HFFc6 (cell line): ENCODE results near the gene ENTHD1. TPM values are rescaled to one million over a fixed set of nuclear protein-coding genes. Genes with fewer than 3 reads are reported as not detected.
"Not testable (repeated sequence)": the region's sequence is repeated elsewhere in the genome, so short reads cannot be mapped to it uniquely, and the experiment has no call there.

Source experiments
- DNase-seq: peaks from one replicate; pipeline ENCODE4 v3.0.0-alpha.2; 2018
- H3K27ac Mint-ChIP-seq: 2 replicates; pipeline ENCODE4 v1.8.0; 2020; ENCODE audit warnings: mild to moderate bottlenecking, mixed read lengths
- H3K27me3 Mint-ChIP-seq: 2 replicates; pipeline ENCODE4 v1.8.0; 2021; ENCODE audit warnings: mild to moderate bottlenecking, moderate library complexity, mixed read lengths; ENCODE audit not compliant: insufficient read depth
- H3K36me3 Mint-ChIP-seq: 2 replicates; pipeline ENCODE4 v1.8.0; 2021; ENCODE audit warnings: low read depth, mixed read lengths
- H3K4me1 Mint-ChIP-seq: 2 replicates; pipeline ENCODE4 v1.8.0; 2020; ENCODE audit warnings: low read depth, mixed read lengths
- H3K4me3 Mint-ChIP-seq: 2 replicates; pipeline ENCODE4 v1.8.0; 2020; ENCODE audit warnings: mild to moderate bottlenecking, moderate library complexity, mixed read lengths
- H3K9me3 Mint-ChIP-seq: 2 replicates; pipeline ENCODE4 v1.8.0; 2020; ENCODE audit warnings: mild to moderate bottlenecking, mixed read lengths
- CTCF ChIP-seq: fragments of 200-600 bp; sonication (generic); IDR thresholded peaks from 2 replicates; pipeline ENCODE4 v1.5.0; 2021; ENCODE audit warnings: antibody characterized with exemption, mild to moderate bottlenecking
- total RNA-seq, 6 experiments: library from RNA; stranded (reverse); fragmentation: NEBNext Ultra II Directional; extraction: Animal tissue kit (Norgen Biotek cat#: 25700); gene quantifications; 2 replicates in 1 of 6; 3 replicates in 5 of 6; pipeline ENCODE4 v1.2.3, GENCODE V29; 2021

Gene ENTHD1
- total RNA-seq, 6 experiments from 2014 or later, result not detected

DNA sequence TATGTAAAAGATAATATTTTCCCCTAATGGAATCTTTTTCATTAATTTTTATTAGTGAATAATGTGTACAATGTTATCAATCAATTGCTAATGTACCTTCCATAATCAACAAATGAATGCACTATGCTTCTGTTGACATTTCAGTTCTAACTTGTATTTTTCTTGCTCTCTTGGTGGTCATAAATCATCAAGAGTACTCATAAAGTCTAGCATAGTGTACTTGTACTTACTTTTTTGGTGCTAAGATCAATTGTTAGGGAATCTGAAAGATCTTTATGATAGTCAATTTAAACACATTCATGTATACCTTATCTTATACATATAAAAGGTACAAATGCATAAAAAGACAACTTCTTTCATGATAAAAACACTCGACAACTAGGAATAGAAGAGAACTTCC lies 10.5 kb downstream of the ENTHD1 start:
- Mint-ChIP-seq H3K36me3 (no peaks in the 10 kb centered on the region), H3K4me3 (no peak overlapping the region), H3K4me1 (no peaks in the 10 kb centered on the region), H3K27me3 (peaks cover 23% of the 10 kb centered on the region), H3K27ac (no peak overlapping the region), H3K9me3 (no peaks in the 10 kb centered on the region)
- no peak for DNase-seq
- no peak for TF ChIP-seq CTCF

GRCh38 chr22:39880722-39881121 lies 12.8 kb downstream of the ENTHD1 start:
- no peak overlapping the region for H3K27ac Mint-ChIP-seq
- H3K9me3 Mint-ChIP-seq, result no peaks in the 10 kb centered on the region
- DNase-seq, result no peak
- H3K36me3 Mint-ChIP-seq, result no peaks in the 10 kb centered on the region
- no peak overlapping the region for H3K4me3 Mint-ChIP-seq
- no peaks in the 10 kb centered on the region for H3K4me1 Mint-ChIP-seq
- TF ChIP-seq CTCF, result no peak
- peaks cover 9% of the 10 kb centered on the region for H3K27me3 Mint-ChIP-seq

DNA sequence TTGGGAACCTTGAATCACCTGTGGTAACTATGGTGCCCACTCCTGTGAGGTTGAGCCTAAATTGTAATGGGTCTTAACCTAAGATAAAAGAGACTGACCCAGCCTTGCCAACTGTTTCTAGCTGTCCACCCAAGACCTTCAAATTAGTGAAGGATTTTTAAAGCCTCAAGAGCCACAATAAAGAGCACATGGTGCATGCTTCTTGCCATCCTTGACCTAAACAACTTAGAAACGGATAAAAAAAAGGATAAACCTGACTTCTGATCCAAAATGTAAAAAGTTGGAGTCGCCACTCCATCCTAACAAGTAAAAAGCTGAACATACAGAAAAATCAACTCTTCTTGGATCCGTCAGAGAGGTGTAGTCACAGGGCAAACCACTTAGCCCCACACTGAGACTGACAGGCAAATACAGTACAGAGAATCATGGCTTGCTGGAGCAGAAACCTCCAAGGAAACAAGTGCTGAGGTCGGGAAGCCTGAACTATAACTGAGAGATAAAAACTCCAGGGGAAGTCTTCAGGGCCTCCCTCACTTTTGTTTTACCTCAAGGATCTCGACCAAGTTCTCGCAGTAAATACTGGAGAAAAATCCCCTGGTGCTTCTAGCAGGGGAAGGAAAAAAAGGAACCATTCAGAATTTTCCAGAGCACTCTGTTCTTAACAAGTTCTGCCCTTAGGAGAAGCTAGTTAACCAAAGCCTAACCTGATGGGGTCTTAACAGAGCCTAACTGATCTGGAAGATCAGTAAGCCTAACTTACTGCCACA lies 16.3 kb downstream of the ENTHD1 start:
- H3K27me3 Mint-ChIP-seq, result peaks cover 6% of the 10 kb centered on the region
- TF ChIP-seq CTCF, result no peak
- no peaks in the 10 kb centered on the region for H3K4me1 Mint-ChIP-seq
- H3K27ac Mint-ChIP-seq, result no peak overlapping the region
- H3K36me3 Mint-ChIP-seq, result no peaks in the 10 kb centered on the region
- H3K9me3 Mint-ChIP-seq, result no peaks in the 10 kb centered on the region
- no peak for DNase-seq
- no peak overlapping the region for H3K4me3 Mint-ChIP-seq

GRCh38 chr22:39875176-39875885 lies 18.2 kb downstream of the ENTHD1 start:
- not testable (repeated sequence) for H3K36me3 Mint-ChIP-seq, H3K27ac Mint-ChIP-seq, H3K9me3 Mint-ChIP-seq, H3K4me3 Mint-ChIP-seq, H3K4me1 Mint-ChIP-seq, H3K27me3 Mint-ChIP-seq, DNase-seq

GRCh38 chr22:39873965-39874364 lies 19.6 kb downstream of the ENTHD1 start:
- H3K4me3 Mint-ChIP-seq, result no peak overlapping the region
- H3K4me1 Mint-ChIP-seq, result no peaks in the 10 kb centered on the region
- H3K27ac Mint-ChIP-seq, result no peak overlapping the region
- TF ChIP-seq CTCF, result no peak
- H3K36me3 Mint-ChIP-seq, result no peaks in the 10 kb centered on the region
- H3K27me3 Mint-ChIP-seq, result peaks cover 3% of the 10 kb centered on the region
- H3K9me3 Mint-ChIP-seq, result no peaks in the 10 kb centered on the region
- no peak for DNase-seq

- H3K4me3 Mint-ChIP-seq, result no peak overlapping the region
- H3K36me3 Mint-ChIP-seq, result no peaks in the 10 kb centered on the region
- TF ChIP-seq CTCF, result no peak
- DNase-seq, result no peak
- no peak overlapping the region for H3K27ac Mint-ChIP-seq
- no peaks in the 10 kb centered on the region for H3K4me1 Mint-ChIP-seq
- peaks cover 3% of the 10 kb centered on the region for H3K27me3 Mint-ChIP-seq
- H3K9me3 Mint-ChIP-seq, result no peaks in the 10 kb centered on the region
Measured at GRCh38 chr22:39872548-39872947, 21.0 kb downstream of the ENTHD1 start.
